K562 (cell line): ENCODE measurements around the gene RPAIN. TPM values are rescaled to one million over a fixed set of nuclear protein-coding genes. Genes with fewer than 3 reads are reported as not detected.

Experiments
- ATAC-seq: fragments of 200-7000 bp; cut with Tn5 transposase; 3 replicates; pipeline ENCODE4 v1.9.1; 2020; ENCODE audit warnings: moderate library complexity
- BruUV-seq: library from RNA; stranded (reverse); fragments of 400-500 nt; replicated peaks from 2 replicates; lab custom pipeline; 2021; lab: Mats Ljungman, UMichigan
- CTCF ChIA-PET: fragments of 300-600 bp; formaldehyde crosslinking; extraction: SDS; loops from one replicate; lab custom pipeline; 2021; ENCODE audit warnings: low intra/inter-chr PET ratio; lab: Yijun Ruan, JAX
- POLR2A ChIA-PET: fragments of 300-600, 350-650 bp; sonication (Branson Sonifier 250); formaldehyde crosslinking; extraction: SDS; loops from one replicate; lab custom pipeline; 2021; ENCODE audit warnings: antibody characterized with exemption, inconsistent platforms; lab: Yijun Ruan, JAX
- DNase-seq, 4 experiments: peaks; one replicate each; pipeline versions ENCODE4 v3.0.0 to v3.0.0-alpha.2; 2011 to 2018; ENCODE audit warnings: low spot score in 3 of 4, mixed read lengths in 3 of 4; ENCODE audit errors: extremely low read depth in 1 of 4
- FAIRE-seq: peaks from 2 replicates; lab custom pipeline; 2011; peaks lifted over from hg19 to GRCh38; lab: Jason Lieb, UNC
- H2AFZ ChIP-seq: 2 replicates; pipeline ENCODE4 v1.6.0; 2011; ENCODE audit warnings: low read depth, low read length, control low read depth, inconsistent platforms
- H3K27ac ChIP-seq: fragments of 200-600 bp; 3 replicates; pipeline ENCODE4 v1.8.0; 2011; ENCODE audit warnings: low read depth, mild to moderate bottlenecking, control low read depth, inconsistent platforms, low read length, moderate library complexity, mixed read lengths; ENCODE audit errors: extremely low read depth
- H3K27me3 ChIP-seq, 2 experiments: fragments of 300-600 bp in 1 of 2; 2 replicates in 1 of 2; 3 replicates in 1 of 2; pipeline versions ENCODE4 v1.6.0 to v1.8.0; 2011; ENCODE audit warnings: inconsistent platforms in 2 of 2, low read length in 2 of 2, mild to moderate bottlenecking in 1 of 2, mixed read lengths in 1 of 2, moderate library complexity in 1 of 2; ENCODE audit not compliant: control insufficient read depth in 2 of 2, insufficient read depth in 2 of 2
- H3K36me3 ChIP-seq: fragments of 300-600 bp; 3 replicates; pipeline ENCODE4 v1.8.0; 2011; ENCODE audit warnings: mild to moderate bottlenecking, low read length, inconsistent platforms; ENCODE audit not compliant: control insufficient read depth, insufficient read depth
- H3K4me1 ChIP-seq, 2 experiments: fragments of 200-600 bp in 1 of 2; replicated peaks in 1 of 2; 2 replicates in 1 of 2; 3 replicates in 1 of 2; pipeline versions ENCODE4 v1.5.1 to v1.8.0; 2011; ENCODE audit warnings: inconsistent platforms in 2 of 2, low read length in 2 of 2, mild to moderate bottlenecking in 1 of 2, mixed read lengths in 1 of 2, moderate library complexity in 1 of 2; ENCODE audit not compliant: control insufficient read depth in 2 of 2, insufficient read depth in 2 of 2
- H3K4me2 ChIP-seq: 2 replicates; pipeline ENCODE4 v1.6.1; 2011; ENCODE audit warnings: low read length, control low read depth, inconsistent platforms, mixed read lengths; ENCODE audit not compliant: insufficient read depth
- H3K4me3 ChIP-seq: fragments of 200-600 bp; sonication (generic), shearing (Covaris generic); 2 replicates; pipeline ENCODE4 v1.5.1; 2016; ENCODE audit warnings: control low read depth, inconsistent platforms
- H3K79me2 ChIP-seq: fragments of 200-600 bp; 3 replicates; pipeline ENCODE4 v1.8.0; 2011; ENCODE audit warnings: low read length, inconsistent platforms; ENCODE audit not compliant: control insufficient read depth, insufficient read depth
- H3K9ac ChIP-seq, 2 experiments: 2 replicates each; pipeline versions ENCODE4 v1.6.0 to v1.6.1; 2011; ENCODE audit warnings: low read depth in 2 of 2, low read length in 2 of 2, control low read depth in 1 of 2, inconsistent platforms in 1 of 2, mild to moderate bottlenecking in 1 of 2, mixed read lengths in 1 of 2; ENCODE audit not compliant: insufficient read depth in 1 of 2
- H3K9me1 ChIP-seq: one replicate; pipeline ENCODE4 v1.6.0; 2011; ENCODE audit warnings: inconsistent platforms, mild to moderate bottlenecking, low read length, moderate library complexity; ENCODE audit not compliant: control insufficient read depth, insufficient read depth
- H3K9me3 ChIP-seq: replicated peaks from 2 replicates; pipeline ENCODE4 v1.5.1; 2011; ENCODE audit warnings: low read depth, low read length, inconsistent platforms; ENCODE audit not compliant: control insufficient read depth, insufficient read depth
- H4K20me1 ChIP-seq: replicated peaks from 2 replicates; pipeline ENCODE4 v1.6.1; 2011; ENCODE audit warnings: low read length, inconsistent platforms, mixed read lengths; ENCODE audit not compliant: control insufficient read depth, insufficient read depth
- BACH1 ChIP-seq: fragments of 200-800 bp; sonication (Bioruptor generic); IDR thresholded peaks from 2 replicates; pipeline ENCODE4 v1.6.1; 2016; ENCODE audit warnings: missing genetic modification characterization, missing compliant biosample characterization
- HDAC8 ChIP-seq: fragments of 450-650 bp; IDR thresholded peaks from 2 replicates; pipeline ENCODE4 v1.6.1; 2016; ENCODE audit warnings: mild to moderate bottlenecking, missing genetic modification characterization, moderate library complexity, missing compliant biosample characterization
- HNRNPK ChIP-seq: fragments of 200-400 bp; formaldehyde crosslinking; IDR thresholded peaks from one replicate; pipeline ENCODE4 v1.6.1; 2018; ENCODE audit warnings: mild to moderate bottlenecking, low read depth, low read length; ENCODE audit not compliant: poor library complexity, severe bottlenecking
- HNRNPUL1 ChIP-seq: fragments of 200-400 bp; formaldehyde crosslinking; IDR thresholded peaks from 2 replicates; pipeline ENCODE4 v1.6.1; 2017; ENCODE audit warnings: low read length
- RBBP5 ChIP-seq: fragments of 200-600 bp; sonication (generic); IDR thresholded peaks from 2 replicates; pipeline ENCODE4 v1.6.1; 2012; ENCODE audit warnings: borderline replicate concordance, mild to moderate bottlenecking, low read length, control low read depth, inconsistent platforms; ENCODE audit not compliant: insufficient read depth, poor library complexity, severe bottlenecking
- RBFOX2 ChIP-seq: fragments of 200-400 bp; formaldehyde crosslinking; IDR thresholded peaks from 2 replicates; pipeline ENCODE4 v1.6.1; 2017; ENCODE audit warnings: low read depth, mild to moderate bottlenecking, low read length, moderate library complexity
- SP1 ChIP-seq: sonication (generic); formaldehyde crosslinking; IDR thresholded peaks from 2 replicates; pipeline ENCODE4 v1.8.1; 2022; ENCODE audit warnings: mild to moderate bottlenecking, missing genetic modification reagents
- USF2 ChIP-seq: sonication (generic); formaldehyde crosslinking; IDR thresholded peaks from 2 replicates; pipeline ENCODE4 v1.5.0; 2020; ENCODE audit warnings: missing genetic modification reagents
- ZFP36 ChIP-seq: fragments of 150-350 bp; IDR thresholded peaks from 2 replicates; pipeline ENCODE4 v1.6.1; 2018; ENCODE audit warnings: low read length, low read depth; ENCODE audit not compliant: partially characterized antibody
- ZNF696 ChIP-seq: fragments of 250-450 bp; sonication (Bioruptor Pico); conservative IDR thresholded peaks from 2 replicates; pipeline ENCODE4 v1.4.0; 2020; ENCODE audit warnings: mild to moderate bottlenecking, moderate library complexity
- whole genome bisulfite sequencing: fragments of 100-300 bp; shearing (Covaris generic); methylation state at CpG from one replicate; pipeline ENCODE4 v1.1.6; 2016; ENCODE audit warnings: low coverage, mixed read lengths; ENCODE audit not compliant: insufficient coverage; ENCODE audit errors: missing lambda C conversion rate; 5-methylcytosine and 5-hydroxymethylcytosine counted together
- in situ Hi-C: fragments of 300-500 bp; cut with MboI; formaldehyde crosslinking; loops from 4 replicates; pipeline ENCODE4 v1.15.0; 2018; ENCODE audit warnings: inconsistent platforms, mixed read lengths
- intact Hi-C: fragments of 100-400 bp; cut with micrococcal nuclease; formaldehyde crosslinking; loops from 2 replicates; pipeline ENCODE4 v1.14.2; 2022
- polyA plus RNA-seq, 8 experiments: library from polyadenylated mRNA; depleted of rRNA in 4 of 8; stranded (reverse) in 5 of 8; unstranded in 3 of 8; fragments of >200 nt; fragmentation: Nextera tagmentation in 2 of 8; fragmentation: Illumina TruSeq in 1 of 8; extraction: Ambion mirVana in 2 of 8; extraction: Trizol in 1 of 8; gene quantifications; 2 replicates each; pipeline versions ENCODE4 v1.2.1 to v1.2.3, GENCODE V29; 2011 to 2014; ENCODE audit warnings: inconsistent platforms in 1 of 8, missing spikeins in 1 of 8
- total RNA-seq, 7 experiments: library from RNA; depleted of rRNA in 6 of 7; stranded (reverse); fragments of >200 nt in 6 of 7; fragmentation: Illumina TruSeq in 2 of 7; extraction: Trizol in 2 of 7; gene quantifications; 2 replicates each; pipeline versions ENCODE4 v1.2.1 to v1.2.3, GENCODE V29; 2011 to 2021; ENCODE audit warnings: low replicate concordance in 1 of 7
- TF ChIP-seq, protein P1 (sequence below): fragments of 450-650 bp; formaldehyde crosslinking; IDR thresholded peaks from 2 replicates; pipeline ENCODE4 v1.4.0; 2022; ENCODE audit warnings: missing genetic modification characterization

The RPAIN gene
- total and polyA plus RNA-seq, 9 of the 15 experiments (the other 6 are each of a cell fraction or from before 2014, with no cell fraction given), result 27.3 to 63.7 (median 38.5) TPM

DNA sequence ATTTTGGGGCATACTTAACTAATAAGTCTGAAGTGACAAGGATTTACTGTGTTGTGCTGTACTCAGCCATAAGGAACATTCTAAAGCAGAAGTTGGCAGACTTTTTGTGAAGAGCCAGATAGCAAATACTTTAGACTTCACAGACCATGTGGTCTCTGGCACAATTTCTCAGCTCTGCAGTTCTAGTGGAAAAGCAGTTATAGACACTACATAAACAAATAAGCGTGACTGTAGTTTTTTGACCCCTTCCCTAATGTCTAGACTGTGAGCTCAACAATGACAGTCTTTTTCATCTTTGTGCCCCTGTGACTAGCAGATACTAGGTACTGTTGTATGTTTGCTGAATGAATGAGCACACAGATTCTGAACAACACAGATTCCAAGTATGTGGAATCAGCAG lies 4.9 kb downstream of the RPAIN start:
- TF ChIP-seq ZFP36, result no peak
- TF ChIP-seq RBBP5, result no peak
- no peak for TF ChIP-seq USF2 (CRISPR knock-in tag)
- no peak for TF ChIP-seq SP1 (CRISPR knock-in tag)
- TF ChIP-seq HDAC8 (tag), result no peak
- TF ChIP-seq BACH1 (tag), result no peak
- TF ChIP-seq RBFOX2, result no peak
- TF ChIP-seq, protein P1, sequence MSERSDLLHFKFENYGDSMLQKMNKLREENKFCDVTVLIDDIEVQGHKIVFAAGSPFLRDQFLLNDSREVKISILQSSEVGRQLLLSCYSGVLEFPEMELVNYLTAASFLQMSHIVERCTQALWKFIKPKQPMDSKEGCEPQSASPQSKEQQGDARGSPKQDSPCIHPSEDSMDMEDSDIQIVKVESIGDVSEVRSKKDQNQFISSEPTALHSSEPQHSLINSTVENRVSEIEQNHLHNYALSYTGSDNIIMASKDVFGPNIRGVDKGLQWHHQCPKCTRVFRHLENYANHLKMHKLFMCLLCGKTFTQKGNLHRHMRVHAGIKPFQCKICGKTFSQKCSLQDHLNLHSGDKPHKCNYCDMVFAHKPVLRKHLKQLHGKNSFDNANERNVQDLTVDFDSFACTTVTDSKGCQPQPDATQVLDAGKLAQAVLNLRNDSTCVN (CRISPR knock-in tag), result no peak
- no peak for TF ChIP-seq HNRNPK
- TF ChIP-seq HNRNPUL1, result no peak
- TF ChIP-seq ZNF696 (CRISPR knock-in tag), result no peak
- Histone ChIP-seq H3K79me2 (peaks cover 31% of the 10 kb centered on the region), H3K4me1 (peaks cover 3 to 4% of the 10 kb centered on the region in 2 experiments; a peak in 2 of 5 replicates), H3K9ac (no peak overlapping the region), H3K36me3 (peaks cover 76% of the 10 kb centered on the region), H2AFZ (no peak overlapping the region), H3K9me1 (no peaks in the 10 kb centered on the region), H3K9me3 (no peaks in the 10 kb centered on the region), H3K27ac (no peak overlapping the region), H4K20me1 (no peaks in the 10 kb centered on the region), H3K4me2 (no peak overlapping the region), H3K27me3 (no peaks in the 10 kb centered on the region), H3K4me3 (no peak overlapping the region)
- POLR2A ChIA-PET, result interaction anchor here (2.1 kb wide), 1 partner anchor 17 kb away, joined by 5 read pairs; no protein-coding TSS in a partner anchor
- WGBS, result 100% methylated on average over 1 of the region's 1 CpG
- FAIRE-seq (no peak), ATAC-seq (no peak), DNase-seq (no peak)
- in situ Hi-C loops (no loop called here), intact Hi-C loops (no loop called here)
- CTCF ChIA-PET, result no interaction called here
- no TSS peak for BruUV-seq
